Uterus (tissue), 2 donors: ENCODE measurements around the gene IRAK3.

Source experiments
- CTCF ChIP-seq, 4 experiments: fragments of 200-600 bp in 2 of 4; fragments of 450-650 bp in 2 of 4; sonication (generic) in 2 of 4; IDR thresholded peaks; one replicate each; pipeline ENCODE4 v1.5.1; 2016 to 2019; ENCODE audit warnings: antibody characterized with exemption in 4 of 4, mild to moderate bottlenecking in 2 of 4, moderate library complexity in 1 of 4
- POLR2A ChIP-seq, 2 donors: fragments of 450-650 bp; IDR thresholded peaks; one replicate each; pipeline ENCODE4 v1.6.1; 2016; ENCODE audit warnings: antibody characterized with exemption in 2 of 2, mild to moderate bottlenecking in 1 of 2, moderate library complexity in 1 of 2

GRCh38 chr12:66197495-66197921 lies 8.5 kb downstream of the IRAK3 start:
- TF ChIP-seq CTCF (IDR thresholded peaks at IDR 0.05) (no peak), POLR2A (IDR thresholded peaks at IDR 0.05) (no peak)
